ENCODE data around the gene RBFOX1.

The RBFOX1 gene

GRCh38 chr16:7458144-7458543, 125.5 kb downstream of the RBFOX1 start:
- TF ChIP-seq CTCF (IDR thresholded peaks at IDR 0.05; ENCODE audit: extremely low read depth, insufficient read depth, missing control alignments) = no peak
- in situ Hi-C loops (cut with MboI; ENCODE audit: low pct_unique_long_range_greater_than_20kb, low sequenced_read_pairs, unreplicated experiment) = no loop called here
- no peak for DNase-seq (ENCODE audit: low spot score)

- no peak for DNase-seq (ENCODE audit: low spot score)
- TF ChIP-seq CTCF (IDR thresholded peaks at IDR 0.05; ENCODE audit: extremely low read depth, insufficient read depth, missing control alignments) = no peak
- in situ Hi-C loops (cut with MboI; ENCODE audit: low pct_unique_long_range_greater_than_20kb, low sequenced_read_pairs, unreplicated experiment) = no loop called here
Measured at GRCh38 chr16:7470344-7470743, 137.7 kb downstream of the RBFOX1 start.

GRCh38 chr16:7471268-7471667, 138.6 kb downstream of the RBFOX1 start:
- no peak for TF ChIP-seq CTCF (IDR thresholded peaks at IDR 0.05; ENCODE audit: extremely low read depth, insufficient read depth, missing control alignments)
- in situ Hi-C loops (cut with MboI; ENCODE audit: low pct_unique_long_range_greater_than_20kb, low sequenced_read_pairs, unreplicated experiment) = no loop called here
- no peak for DNase-seq (ENCODE audit: low spot score)

GRCh38 chr16:7482032-7482431, 149.4 kb downstream of the RBFOX1 start:
- no peak for DNase-seq (ENCODE audit: low spot score)
- TF ChIP-seq CTCF (IDR thresholded peaks at IDR 0.05; ENCODE audit: extremely low read depth, insufficient read depth, missing control alignments) = no peak
- in situ Hi-C loops (cut with MboI; ENCODE audit: low pct_unique_long_range_greater_than_20kb, low sequenced_read_pairs, unreplicated experiment) = no loop called here

- in situ Hi-C loops (cut with MboI; ENCODE audit: low pct_unique_long_range_greater_than_20kb, low sequenced_read_pairs, unreplicated experiment) = no loop called here
Measured at GRCh38 chr16:7482596-7483290, 150.1 kb downstream of the RBFOX1 start.

GRCh38 chr16:7487574-7488323, 155.1 kb downstream of the RBFOX1 start:
- no peak for DNase-seq (ENCODE audit: low spot score)
- TF ChIP-seq CTCF (IDR thresholded peaks at IDR 0.05; ENCODE audit: extremely low read depth, insufficient read depth, missing control alignments) = no peak
- in situ Hi-C loops (cut with MboI; ENCODE audit: low pct_unique_long_range_greater_than_20kb, low sequenced_read_pairs, unreplicated experiment) = no loop called here

More at GRCh38 chr16:7482596-7483290, 150.1 kb downstream of the RBFOX1 start:
- no peak for DNase-seq (ENCODE audit: low spot score)
- TF ChIP-seq CTCF (IDR thresholded peaks at IDR 0.05; ENCODE audit: extremely low read depth, insufficient read depth, missing control alignments) = no peak
